ENCODE results near the gene KCNJ10. TPM values are rescaled to one million over a fixed set of nuclear protein-coding genes. Genes with fewer than 3 reads are reported as not detected.

KCNJ10 gene
- total RNA-seq, result 10 to 100 TPM in 1 of 4 donors, 1 to 10 TPM in 3; 6.5 to 13.5 (median 8.8) TPM

DNA sequence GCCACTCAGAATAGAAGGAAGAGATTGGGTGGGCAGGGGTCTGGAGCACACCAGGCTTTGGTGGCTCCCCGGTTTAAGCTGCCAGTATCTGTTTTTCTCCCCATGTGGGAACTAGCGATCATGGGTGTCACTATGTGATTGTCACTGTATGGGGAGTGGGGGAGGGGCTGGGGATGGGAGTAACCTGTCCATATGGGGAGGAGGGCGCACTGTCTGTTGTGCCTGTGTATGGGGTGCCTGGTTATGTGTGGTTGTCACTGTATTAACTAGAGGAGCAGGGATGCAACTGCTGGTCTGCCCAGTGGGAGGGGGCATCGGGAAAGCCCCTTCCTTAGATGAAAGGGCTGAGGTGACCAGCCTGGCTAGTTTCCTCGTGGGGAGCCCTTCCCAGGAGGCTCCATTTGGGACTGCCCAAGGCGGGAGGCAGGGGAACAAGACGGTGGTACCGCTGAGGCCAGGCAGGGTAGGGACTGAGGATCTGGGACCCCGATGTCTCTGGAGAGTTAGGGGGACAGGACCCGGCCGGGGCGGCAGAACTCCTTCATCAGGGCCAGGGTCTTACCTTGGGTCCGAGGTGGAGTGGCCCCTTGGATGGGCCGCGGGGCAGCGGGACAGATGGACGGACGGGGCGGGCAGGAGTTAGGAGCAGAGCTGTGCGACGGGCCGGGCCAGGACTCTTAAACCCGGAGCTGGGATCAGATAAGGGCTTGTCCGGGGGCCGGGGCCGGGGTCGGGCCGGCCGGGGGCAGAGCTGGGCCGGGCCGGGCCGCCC is at the start of gene KCNJ10:
TSS of gene KCNJ10 (minus strand) at position 701 of the 772 bp plus-strand sequence. CDS start 27,628 bp downstream, outside the sequence.
- no peak for DNase-seq (ENCODE audit: low spot score in 2 of 2)
- peak within 1 kb of the TSS; percentile 11 to 85 (median 62) for H3K27ac ChIP-seq
- H3K4me3 ChIP-seq, result peak within 1 kb of the TSS; percentile 35 to 56 (median 42)
- H3K9me3 ChIP-seq, result no peaks in the 10 kb centered on the region
- WGBS, 2 donors, result 8 to 12% methylated on average over 19 to 28 of the region's 32 CpGs
- H3K36me3 ChIP-seq, result no peaks in the 10 kb centered on the region
- peaks cover 0 to 52% (median 12%) of the 10 kb centered on the region in 4 donors for H3K4me1 ChIP-seq
- H3K27me3 ChIP-seq, result peaks cover 0 to 17% of the 10 kb centered on the region in 2 donors
- TF ChIP-seq EP300 (IDR thresholded peaks at IDR 0.05) (no peak), POLR2A (IDR thresholded peaks at IDR 0.05) (no peak)
- TF ChIP-seq, protein P1, sequence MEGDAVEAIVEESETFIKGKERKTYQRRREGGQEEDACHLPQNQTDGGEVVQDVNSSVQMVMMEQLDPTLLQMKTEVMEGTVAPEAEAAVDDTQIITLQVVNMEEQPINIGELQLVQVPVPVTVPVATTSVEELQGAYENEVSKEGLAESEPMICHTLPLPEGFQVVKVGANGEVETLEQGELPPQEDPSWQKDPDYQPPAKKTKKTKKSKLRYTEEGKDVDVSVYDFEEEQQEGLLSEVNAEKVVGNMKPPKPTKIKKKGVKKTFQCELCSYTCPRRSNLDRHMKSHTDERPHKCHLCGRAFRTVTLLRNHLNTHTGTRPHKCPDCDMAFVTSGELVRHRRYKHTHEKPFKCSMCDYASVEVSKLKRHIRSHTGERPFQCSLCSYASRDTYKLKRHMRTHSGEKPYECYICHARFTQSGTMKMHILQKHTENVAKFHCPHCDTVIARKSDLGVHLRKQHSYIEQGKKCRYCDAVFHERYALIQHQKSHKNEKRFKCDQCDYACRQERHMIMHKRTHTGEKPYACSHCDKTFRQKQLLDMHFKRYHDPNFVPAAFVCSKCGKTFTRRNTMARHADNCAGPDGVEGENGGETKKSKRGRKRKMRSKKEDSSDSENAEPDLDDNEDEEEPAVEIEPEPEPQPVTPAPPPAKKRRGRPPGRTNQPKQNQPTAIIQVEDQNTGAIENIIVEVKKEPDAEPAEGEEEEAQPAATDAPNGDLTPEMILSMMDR (IDR thresholded peaks at IDR 0.05), result no peak

DNA sequence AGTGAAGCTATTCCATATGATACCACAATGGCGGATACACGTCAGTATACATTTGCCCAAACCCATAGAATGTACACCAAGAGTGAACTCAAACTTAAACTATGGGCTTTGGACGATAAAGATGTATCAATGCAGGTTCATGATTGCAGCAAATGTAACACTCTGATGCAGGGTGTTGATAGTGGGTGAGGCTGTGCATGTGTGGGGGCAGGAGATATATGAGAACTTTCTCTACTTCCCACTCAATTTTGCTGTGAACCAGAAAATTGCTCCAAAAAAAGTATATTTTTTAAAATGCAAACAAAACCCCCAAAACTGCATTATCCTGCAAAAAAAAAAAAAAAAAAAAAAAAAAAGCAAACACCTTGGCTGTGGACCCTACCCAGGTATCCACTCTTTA is 49.0 kb upstream of the KCNJ10 start:
- Histone ChIP-seq H3K4me3 (peak overlapping the region in 1 of 4 donors; percentile 58), H3K9me3 (no peaks in the 10 kb centered on the region), H3K4me1 (peaks cover 0 to 67% (median 20%) of the 10 kb centered on the region in 4 donors), H3K27me3 (no peaks in the 10 kb centered on the region), H3K36me3 (peaks cover 0 to 20% (median 0%) of the 10 kb centered on the region in 3 donors), H3K27ac (peak overlapping the region in 3 of 4 donors; percentile 47 to 94 (median 84))
- WGBS, 2 donors, result 79 to 81% methylated on average over 3 of the region's 3 CpGs
- DNase-seq (ENCODE audit: low spot score in 2 of 2), result no peak
- TF ChIP-seq POLR2A (IDR thresholded peaks at IDR 0.05) (no peak), EP300 (IDR thresholded peaks at IDR 0.05) (no peak)
- TF ChIP-seq, protein P1 (IDR thresholded peaks at IDR 0.05), result no peak

DNA sequence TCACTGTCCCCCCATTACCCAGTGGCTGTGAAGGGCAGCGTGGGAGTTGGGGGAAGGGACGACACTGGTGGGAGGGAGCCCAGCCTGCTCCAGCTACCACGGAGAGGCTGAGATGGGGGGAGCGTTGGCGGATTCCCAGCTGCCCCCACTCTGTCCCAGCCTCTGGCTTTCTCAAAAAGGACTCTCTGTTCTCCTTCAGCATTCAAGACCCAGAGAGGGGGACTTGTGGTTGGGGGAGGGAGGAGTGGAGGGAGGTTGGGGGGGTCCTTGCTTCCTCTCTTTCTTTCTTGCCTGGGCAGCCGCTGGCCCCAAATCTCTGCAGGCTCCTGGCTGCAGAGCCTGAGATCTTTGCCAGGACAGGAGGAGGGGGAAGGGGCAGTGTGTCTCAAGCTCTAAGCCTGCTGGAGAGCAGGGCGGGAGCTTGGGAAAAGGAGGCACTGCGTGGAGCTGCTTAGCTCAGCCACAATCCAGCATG is 47.8 kb upstream of the KCNJ10 start:
- no peaks in the 10 kb centered on the region for H3K9me3 ChIP-seq

DNA sequence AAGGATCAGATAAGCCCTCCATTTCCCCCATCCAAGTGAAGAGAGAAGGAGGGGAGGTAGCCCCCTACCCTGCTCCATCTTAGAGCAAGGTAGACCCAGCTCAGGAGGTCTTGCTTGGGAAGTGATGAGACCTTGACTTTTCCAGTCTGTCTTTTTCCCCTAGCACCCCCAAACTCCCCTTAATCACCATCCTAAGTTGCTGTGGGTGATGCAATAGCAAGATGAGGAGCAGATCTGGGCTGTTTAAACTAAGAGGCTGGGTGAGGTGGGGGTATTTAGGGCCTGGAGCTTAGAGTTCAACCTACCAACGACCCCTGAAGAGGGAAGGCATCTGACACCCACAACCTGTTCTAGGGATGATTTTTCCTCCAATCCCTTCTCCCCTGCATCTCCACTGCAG is 47.3 kb upstream of the KCNJ10 start:
- Histone ChIP-seq H3K4me1 (peaks cover 0 to 70% (median 17%) of the 10 kb centered on the region in 4 donors), H3K4me3 (peak overlapping the region; percentile 36 to 58 (median 40)), H3K27ac (peak overlapping the region; percentile 47 to 94 (median 80)), H3K36me3 (peaks cover 0 to 11% (median 0%) of the 10 kb centered on the region in 3 donors), H3K27me3 (no peaks in the 10 kb centered on the region), H3K9me3 (no peaks in the 10 kb centered on the region)
- TF ChIP-seq EP300 (IDR thresholded peaks at IDR 0.05) (no peak), POLR2A (IDR thresholded peaks at IDR 0.05) (no peak)
- TF ChIP-seq, protein P1 (IDR thresholded peaks at IDR 0.05), result no peak
- 9 to 25% methylated on average over 1 of the region's 1 CpG for WGBS, 2 donors
- DNase-seq (ENCODE audit: low spot score in 2 of 2), result no peak

More for the DNA sequence above, 47.8 kb upstream of the KCNJ10 start:
- Histone ChIP-seq H3K27me3 (no peaks in the 10 kb centered on the region), H3K27ac (peak overlapping the region; percentile 47 to 94 (median 80)), H3K4me3 (peak overlapping the region; percentile 36 to 58 (median 40)), H3K36me3 (peaks cover 0 to 11% (median 0%) of the 10 kb centered on the region in 3 donors), H3K4me1 (peaks cover 0 to 66% (median 17%) of the 10 kb centered on the region in 4 donors)
- peak; percentile 35 to 41 for DNase-seq (ENCODE audit: low spot score in 2 of 2)
- WGBS, 2 donors, result 19 to 22% methylated on average over 7 to 8 of the region's 8 CpGs
- peak in 1 of 2 donors; percentile 85 for TF ChIP-seq EP300 (IDR thresholded peaks at IDR 0.05)
- TF ChIP-seq POLR2A (IDR thresholded peaks at IDR 0.05), result no peak

DNA sequence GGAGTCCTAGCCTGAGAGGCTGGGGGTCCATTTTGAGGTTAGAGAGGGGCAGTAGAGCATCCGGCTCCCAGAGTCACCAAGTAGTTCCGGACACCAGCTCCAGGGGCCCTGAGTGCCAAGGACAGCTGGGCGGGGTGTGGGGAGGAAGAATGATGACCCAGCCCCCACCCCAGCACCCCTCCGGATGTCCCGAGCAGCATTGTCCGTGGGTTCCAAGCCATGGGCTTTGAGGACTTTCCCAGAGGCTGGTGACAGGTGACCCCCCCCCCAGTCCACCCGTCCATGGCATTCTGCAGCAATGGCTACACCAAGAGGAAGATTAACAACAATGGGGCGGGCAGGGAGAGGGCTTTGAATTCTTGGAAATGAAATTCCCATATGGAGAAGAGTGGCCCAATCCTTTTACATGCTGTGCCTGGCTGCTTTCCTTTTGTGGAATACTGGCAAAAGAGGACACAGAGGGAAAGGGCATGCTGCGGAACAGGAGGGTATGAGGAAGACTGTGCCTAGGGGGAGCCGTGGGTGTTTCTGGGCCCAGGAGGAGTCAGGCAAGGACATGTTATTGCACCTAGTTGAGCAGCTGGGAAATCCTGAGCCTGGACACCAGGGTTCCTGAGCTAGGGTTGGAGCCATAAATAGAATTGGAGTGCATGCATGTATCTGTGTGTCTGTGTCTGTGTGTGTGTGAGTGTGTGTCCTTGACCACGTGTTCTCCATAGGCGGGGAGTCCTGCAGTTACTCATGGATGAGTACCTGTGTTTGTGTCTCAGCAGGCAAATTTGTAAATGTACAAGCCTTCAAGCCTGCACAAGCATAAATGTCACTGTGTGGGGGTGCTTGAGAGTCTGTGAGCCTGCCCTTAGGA is 46.6 kb upstream of the KCNJ10 start:
- DNase-seq (ENCODE audit: low spot score in 2 of 2), result no peak
- Histone ChIP-seq H3K9me3 (no peaks in the 10 kb centered on the region), H3K4me1 (peaks cover 0 to 76% (median 15%) of the 10 kb centered on the region in 4 donors), H3K27ac (peak overlapping the region; percentile 47 to 94 (median 80)), H3K36me3 (peaks cover 0 to 8% (median 0%) of the 10 kb centered on the region in 3 donors), H3K4me3 (peak overlapping the region; percentile 36 to 58 (median 40)), H3K27me3 (no peaks in the 10 kb centered on the region)
- 19 to 35% methylated on average over 12 of the region's 12 CpGs for WGBS, 2 donors
- no peak for TF ChIP-seq POLR2A (IDR thresholded peaks at IDR 0.05)
- TF ChIP-seq EP300 (IDR thresholded peaks at IDR 0.05), result no peak
- TF ChIP-seq, protein P1 (IDR thresholded peaks at IDR 0.05), result no peak
